ENCODE data around the gene CCND3.

CCND3 gene

GRCh38 chr6:41941280-41942066 is at the start of gene CCND3:
TSS of gene CCND3 (minus strand) at chr6:41941808. CDS start at chr6:41941649, 159 bp downstream.
- Histone ChIP-seq H3K4me1 (ENCODE audit: control insufficient read depth in 5 of 5, insufficient read depth in 5 of 5, low read length in 5 of 5) (peaks cover 15 to 57% (median 54%) of the 10 kb centered on the region in 5 donors), H3K27me3 (ENCODE audit: control insufficient read depth in 5 of 5, insufficient read depth in 4 of 5, low read length in 5 of 5) (no peaks in the 10 kb centered on the region), H3K27ac (ENCODE audit: low read depth, low read length) (peak within 1 kb of the TSS; percentile 96), H3K36me3 (ENCODE audit: control insufficient read depth in 5 of 5, insufficient read depth in 5 of 5, low read length in 5 of 5) (peaks cover 0 to 10% (median under 1%) of the 10 kb centered on the region in 5 donors), H3K9ac (ENCODE audit: low read length in 5 of 5) (peak within 1 kb of the TSS; percentile 52 to 93 (median 75)), H3K4me3 (ENCODE audit: low read depth in 1 of 5, low read length in 5 of 5) (peak within 1 kb of the TSS; percentile 86 to 93 (median 92)), H3K9me3 (ENCODE audit: control insufficient read depth in 5 of 5, low read length in 5 of 5) (no peaks in the 10 kb centered on the region)

GRCh38 chr6:41986339-41986738 is 44.7 kb upstream of the CCND3 start:
- H3K27ac ChIP-seq (ENCODE audit: low read depth, low read length), result no peak overlapping the region
- H3K9ac ChIP-seq (ENCODE audit: low read length in 5 of 5), result no peak overlapping the region
- no peaks in the 10 kb centered on the region for H3K36me3 ChIP-seq (ENCODE audit: control insufficient read depth in 5 of 5, insufficient read depth in 5 of 5, low read length in 5 of 5)

GRCh38 chr6:41984623-41985022 is 43.0 kb upstream of the CCND3 start:
- Histone ChIP-seq H3K9me3 (ENCODE audit: control insufficient read depth in 5 of 5, low read length in 5 of 5) (no peaks in the 10 kb centered on the region), H3K4me1 (ENCODE audit: control insufficient read depth in 5 of 5, insufficient read depth in 5 of 5, low read length in 5 of 5) (peaks cover 0 to 7% (median 7%) of the 10 kb centered on the region in 5 donors), H3K9ac (ENCODE audit: low read length in 5 of 5) (no peak overlapping the region), H3K27ac (ENCODE audit: low read depth, low read length) (no peak overlapping the region), H3K36me3 (ENCODE audit: control insufficient read depth in 5 of 5, insufficient read depth in 5 of 5, low read length in 5 of 5) (no peaks in the 10 kb centered on the region), H3K4me3 (ENCODE audit: low read depth in 1 of 5, low read length in 5 of 5) (no peak overlapping the region), H3K27me3 (ENCODE audit: control insufficient read depth in 5 of 5, insufficient read depth in 4 of 5, low read length in 5 of 5) (no peaks in the 10 kb centered on the region)

More at GRCh38 chr6:41986339-41986738, 44.7 kb upstream of the CCND3 start:
- H3K27me3 ChIP-seq (ENCODE audit: control insufficient read depth in 5 of 5, insufficient read depth in 4 of 5, low read length in 5 of 5), result no peaks in the 10 kb centered on the region
- H3K9me3 ChIP-seq (ENCODE audit: control insufficient read depth in 5 of 5, low read length in 5 of 5), result no peaks in the 10 kb centered on the region
- H3K4me3 ChIP-seq (ENCODE audit: low read depth in 1 of 5, low read length in 5 of 5), result no peak overlapping the region
- H3K4me1 ChIP-seq (ENCODE audit: control insufficient read depth in 5 of 5, insufficient read depth in 5 of 5, low read length in 5 of 5), result peaks cover 0 to 7% (median 7%) of the 10 kb centered on the region in 5 donors

GRCh38 chr6:41976794-41977484 is 35.3 kb upstream of the CCND3 start:
- no peaks in the 10 kb centered on the region for H3K9me3 ChIP-seq (ENCODE audit: control insufficient read depth in 5 of 5, low read length in 5 of 5)
- H3K36me3 ChIP-seq (ENCODE audit: control insufficient read depth in 5 of 5, insufficient read depth in 5 of 5, low read length in 5 of 5), result no peaks in the 10 kb centered on the region
- H3K4me1 ChIP-seq (ENCODE audit: control insufficient read depth in 5 of 5, insufficient read depth in 5 of 5, low read length in 5 of 5), result peaks cover 0 to 3% (median 0%) of the 10 kb centered on the region in 5 donors
- no peaks in the 10 kb centered on the region for H3K27me3 ChIP-seq (ENCODE audit: control insufficient read depth in 5 of 5, insufficient read depth in 4 of 5, low read length in 5 of 5)
- H3K4me3 ChIP-seq (ENCODE audit: low read depth in 1 of 5, low read length in 5 of 5), result no peak overlapping the region
- H3K9ac ChIP-seq (ENCODE audit: low read length in 5 of 5), result no peak overlapping the region
- H3K27ac ChIP-seq (ENCODE audit: low read depth, low read length), result no peak overlapping the region

- no peaks in the 10 kb centered on the region for H3K27me3 ChIP-seq (ENCODE audit: control insufficient read depth in 5 of 5, insufficient read depth in 4 of 5, low read length in 5 of 5)
- no peak overlapping the region for H3K27ac ChIP-seq (ENCODE audit: low read depth, low read length)
- no peaks in the 10 kb centered on the region for H3K9me3 ChIP-seq (ENCODE audit: control insufficient read depth in 5 of 5, low read length in 5 of 5)
- peaks cover 0 to 9% (median 7%) of the 10 kb centered on the region in 5 donors for H3K4me1 ChIP-seq (ENCODE audit: control insufficient read depth in 5 of 5, insufficient read depth in 5 of 5, low read length in 5 of 5)
- H3K36me3 ChIP-seq (ENCODE audit: control insufficient read depth in 5 of 5, insufficient read depth in 5 of 5, low read length in 5 of 5), result no peaks in the 10 kb centered on the region
- no peak overlapping the region for H3K4me3 ChIP-seq (ENCODE audit: low read depth in 1 of 5, low read length in 5 of 5)
- H3K9ac ChIP-seq (ENCODE audit: low read length in 5 of 5), result no peak overlapping the region
These were observed 33.7 kb upstream of the CCND3 start for GRCh38 chr6:41975276-41975675.

- Histone ChIP-seq H3K36me3 (ENCODE audit: control insufficient read depth in 5 of 5, insufficient read depth in 5 of 5, low read length in 5 of 5) (no peaks in the 10 kb centered on the region), H3K4me1 (ENCODE audit: control insufficient read depth in 5 of 5, insufficient read depth in 5 of 5, low read length in 5 of 5) (peaks cover 0 to 10% (median 8%) of the 10 kb centered on the region in 5 donors), H3K27ac (ENCODE audit: low read depth, low read length) (no peak overlapping the region), H3K27me3 (ENCODE audit: control insufficient read depth in 5 of 5, insufficient read depth in 4 of 5, low read length in 5 of 5) (no peaks in the 10 kb centered on the region), H3K9ac (ENCODE audit: low read length in 5 of 5) (no peak overlapping the region), H3K9me3 (ENCODE audit: control insufficient read depth in 5 of 5, low read length in 5 of 5) (no peaks in the 10 kb centered on the region), H3K4me3 (ENCODE audit: low read depth in 1 of 5, low read length in 5 of 5) (no peak overlapping the region)
These were observed 32.7 kb upstream of the CCND3 start for GRCh38 chr6:41974281-41974825.

GRCh38 chr6:41972826-41973225 is 31.2 kb upstream of the CCND3 start:
- no peak overlapping the region for H3K27ac ChIP-seq (ENCODE audit: low read depth, low read length)
- no peak overlapping the region for H3K4me3 ChIP-seq (ENCODE audit: low read depth in 1 of 5, low read length in 5 of 5)
- H3K4me1 ChIP-seq (ENCODE audit: control insufficient read depth in 5 of 5, insufficient read depth in 5 of 5, low read length in 5 of 5), result peaks cover 0 to 10% (median 8%) of the 10 kb centered on the region in 5 donors
- no peaks in the 10 kb centered on the region for H3K27me3 ChIP-seq (ENCODE audit: control insufficient read depth in 5 of 5, insufficient read depth in 4 of 5, low read length in 5 of 5)
- no peaks in the 10 kb centered on the region for H3K9me3 ChIP-seq (ENCODE audit: control insufficient read depth in 5 of 5, low read length in 5 of 5)
- H3K9ac ChIP-seq (ENCODE audit: low read length in 5 of 5), result no peak overlapping the region
- H3K36me3 ChIP-seq (ENCODE audit: control insufficient read depth in 5 of 5, insufficient read depth in 5 of 5, low read length in 5 of 5), result no peaks in the 10 kb centered on the region

- Histone ChIP-seq H3K9ac (ENCODE audit: low read length in 5 of 5) (no peak overlapping the region), H3K4me3 (ENCODE audit: low read depth in 1 of 5, low read length in 5 of 5) (no peak overlapping the region), H3K27me3 (ENCODE audit: control insufficient read depth in 5 of 5, insufficient read depth in 4 of 5, low read length in 5 of 5) (no peaks in the 10 kb centered on the region), H3K9me3 (ENCODE audit: control insufficient read depth in 5 of 5, low read length in 5 of 5) (no peaks in the 10 kb centered on the region), H3K36me3 (ENCODE audit: control insufficient read depth in 5 of 5, insufficient read depth in 5 of 5, low read length in 5 of 5) (no peaks in the 10 kb centered on the region), H3K4me1 (ENCODE audit: control insufficient read depth in 5 of 5, insufficient read depth in 5 of 5, low read length in 5 of 5) (peaks cover 0 to 11% (median 8%) of the 10 kb centered on the region in 5 donors), H3K27ac (ENCODE audit: low read depth, low read length) (no peak overlapping the region)
These were observed 28.8 kb upstream of the CCND3 start for GRCh38 chr6:41970436-41970846.

- Histone ChIP-seq H3K9me3 (ENCODE audit: control insufficient read depth in 5 of 5, low read length in 5 of 5) (no peaks in the 10 kb centered on the region), H3K36me3 (ENCODE audit: control insufficient read depth in 5 of 5, insufficient read depth in 5 of 5, low read length in 5 of 5) (no peaks in the 10 kb centered on the region), H3K4me1 (ENCODE audit: control insufficient read depth in 5 of 5, insufficient read depth in 5 of 5, low read length in 5 of 5) (peaks cover 0 to 13% (median 8%) of the 10 kb centered on the region in 5 donors), H3K27me3 (ENCODE audit: control insufficient read depth in 5 of 5, insufficient read depth in 4 of 5, low read length in 5 of 5) (no peaks in the 10 kb centered on the region), H3K27ac (ENCODE audit: low read depth, low read length) (no peak overlapping the region), H3K4me3 (ENCODE audit: low read depth in 1 of 5, low read length in 5 of 5) (no peak overlapping the region), H3K9ac (ENCODE audit: low read length in 5 of 5) (no peak overlapping the region)
These were observed 26.0 kb upstream of the CCND3 start for GRCh38 chr6:41967312-41968287.
